SK-N-SH treated with all-trans-retinoic acid at 6 μM for 48 hours (cell line): Measurements from ENCODE around the gene SLC4A7.
A peak's percentile ranks its signal among the peaks of the same experiment; 100 is the strongest.

Experiments
- ATAC-seq: fragments of 200-7000 bp; cut with Tn5 transposase; 3 replicates; pipeline ENCODE4 v1.9.1; 2020; ENCODE audit warnings: mild to moderate bottlenecking, moderate library complexity
- ARNTL ChIP-seq: fragments of 450-650 bp; formaldehyde crosslinking; IDR thresholded peaks from 2 replicates; pipeline ENCODE4 v1.5.0; 2020; ENCODE audit warnings: low read depth, mild to moderate bottlenecking, moderate library complexity, borderline replicate concordance
- BACH2 ChIP-seq: fragments of 250-450 bp; sonication (Bioruptor Pico); IDR thresholded peaks from 2 replicates; pipeline ENCODE4 v1.9.0; 2021; ENCODE audit warnings: mild to moderate bottlenecking, borderline replicate concordance
- CREB5 ChIP-seq: fragments of 250-450 bp; sonication (Bioruptor Pico); IDR thresholded peaks from 2 replicates; pipeline ENCODE4 v1.5.1; 2020; ENCODE audit warnings: low read depth, mild to moderate bottlenecking, moderate library complexity
- CSDC2 ChIP-seq: fragments of 250-450 bp; sonication (Bioruptor Pico); IDR thresholded peaks from 2 replicates; pipeline ENCODE4 v1.5.0; 2020; ENCODE audit warnings: mild to moderate bottlenecking, moderate library complexity
- CSRNP3 ChIP-seq: fragments of 250-450 bp; sonication (Bioruptor Pico); IDR thresholded peaks from 2 replicates; pipeline ENCODE4 v1.5.1; 2021; ENCODE audit warnings: mild to moderate bottlenecking, moderate library complexity
- GLIS3 ChIP-seq: fragments of 250-450 bp; sonication (Bioruptor Pico); IDR thresholded peaks from 2 replicates; pipeline ENCODE4 v1.5.0; 2020; ENCODE audit warnings: mild to moderate bottlenecking, moderate library complexity
- ISL1 ChIP-seq: fragments of 250-450 bp; sonication (Bioruptor Pico); IDR thresholded peaks from 2 replicates; pipeline ENCODE4 v2.1.2; 2022; ENCODE audit warnings: mild to moderate bottlenecking, moderate library complexity
- OSR1 ChIP-seq: fragments of 250-450 bp; sonication (Bioruptor Pico); IDR thresholded peaks from 2 replicates; pipeline ENCODE4 v1.8.0; 2022; ENCODE audit warnings: moderate library complexity, mild to moderate bottlenecking, inconsistent platforms
- POU6F1 ChIP-seq: fragments of 250-450 bp; sonication (Bioruptor Pico); IDR thresholded peaks from 2 replicates; pipeline ENCODE4 v1.8.0; 2021; ENCODE audit warnings: low read depth, mild to moderate bottlenecking, moderate library complexity, borderline replicate concordance
- PPARA ChIP-seq: fragments of 250-450 bp; sonication (Bioruptor Pico); IDR thresholded peaks from 2 replicates; pipeline ENCODE4 v1.5.0; 2020; ENCODE audit warnings: mild to moderate bottlenecking, borderline replicate concordance
- RARB ChIP-seq: fragments of 250-450 bp; sonication (Bioruptor Pico); IDR thresholded peaks from 2 replicates; pipeline ENCODE4 v1.8.0; 2021; ENCODE audit warnings: mild to moderate bottlenecking, moderate library complexity
- TCF4 ChIP-seq: fragments of 250-450 bp; sonication (Bioruptor Pico); IDR thresholded peaks from 2 replicates; pipeline ENCODE4 v1.8.0; 2021; ENCODE audit warnings: mild to moderate bottlenecking, moderate library complexity, borderline replicate concordance
- TOX ChIP-seq: fragments of 250-450 bp; sonication (Bioruptor Pico); IDR thresholded peaks from 2 replicates; pipeline ENCODE4 v1.8.0; 2021; ENCODE audit warnings: mild to moderate bottlenecking, moderate library complexity, borderline replicate concordance
- TSHZ2 ChIP-seq: fragments of 250-450 bp; sonication (Bioruptor Pico); IDR thresholded peaks from 2 replicates; pipeline ENCODE4 v1.5.0; 2020; ENCODE audit warnings: mild to moderate bottlenecking, moderate library complexity
- ZC3H10 ChIP-seq: fragments of 250-450 bp; sonication (Bioruptor Pico); IDR thresholded peaks from 2 replicates; pipeline ENCODE4 v1.5.1; 2021; ENCODE audit warnings: mild to moderate bottlenecking, moderate library complexity
- ZFP3 ChIP-seq: fragments of 250-450 bp; sonication (Bioruptor Pico); IDR thresholded peaks from 2 replicates; pipeline ENCODE4 v1.5.0; 2020; ENCODE audit warnings: mild to moderate bottlenecking, moderate library complexity
- ZFP30 ChIP-seq: fragments of 450-650 bp; formaldehyde crosslinking; IDR thresholded peaks from 2 replicates; pipeline ENCODE4 v1.5.0; 2022; ENCODE audit warnings: mild to moderate bottlenecking, moderate library complexity
- ZNF565 ChIP-seq: fragments of 450-650 bp; formaldehyde crosslinking; conservative IDR thresholded peaks from 2 replicates; pipeline ENCODE4 v1.5.0; 2020; ENCODE audit warnings: low read depth, mild to moderate bottlenecking, moderate library complexity
- ZNF70 ChIP-seq: fragments of 450-650 bp; formaldehyde crosslinking; IDR thresholded peaks from 2 replicates; pipeline ENCODE4 v1.5.0; 2020; ENCODE audit warnings: mild to moderate bottlenecking, moderate library complexity

Gene SLC4A7

GRCh38 chr3:27528791-27529190, 44.6 kb upstream of the SLC4A7 start (continued):
- no peak for TF ChIP-seq ZFP3

GRCh38 chr3:27526614-27527315, 42.6 kb upstream of the SLC4A7 start:
- no peak for ATAC-seq
- TF ChIP-seq ISL1 (CRISPR knock-in tag): no peak
- TF ChIP-seq ZFP30 (CRISPR knock-in tag): no peak
- no peak for TF ChIP-seq ARNTL
- TF ChIP-seq ZFP3: no peak
- TF ChIP-seq CSDC2: no peak
- TF ChIP-seq RARB (CRISPR knock-in tag): no peak
- no peak for TF ChIP-seq CSRNP3
- no peak for TF ChIP-seq TCF4 (CRISPR knock-in tag)
- no peak for TF ChIP-seq OSR1 (CRISPR knock-in tag)
- TF ChIP-seq ZNF70 (CRISPR knock-in tag): no peak
- TF ChIP-seq PPARA (CRISPR knock-in tag): no peak
- TF ChIP-seq, all 23 proteins: peak for 0

GRCh38 chr3:27521872-27522265, 37.7 kb upstream of the SLC4A7 start:
- no peak for TF ChIP-seq ISL1 (CRISPR knock-in tag)
- TF ChIP-seq BACH2: no peak
- TF ChIP-seq CSDC2: no peak
- no peak for TF ChIP-seq ZC3H10 (CRISPR knock-in tag)
- TF ChIP-seq RARB (CRISPR knock-in tag): no peak
- no peak for TF ChIP-seq ZFP30 (CRISPR knock-in tag)
- no peak for TF ChIP-seq GLIS3 (CRISPR knock-in tag)
- no peak for TF ChIP-seq CREB5 (CRISPR knock-in tag)
- TF ChIP-seq OSR1 (CRISPR knock-in tag): no peak
- no peak for TF ChIP-seq PPARA (CRISPR knock-in tag)
- no peak for TF ChIP-seq ARNTL
- TF ChIP-seq, all 23 proteins: peak for 0
- ATAC-seq: no peak

GRCh38 chr3:27521179-27521871, 37.1 kb upstream of the SLC4A7 start:
- peak; percentile 29; the same call in 1 of the 2 replicates for TF ChIP-seq ISL1 (CRISPR knock-in tag)
- no peak for TF ChIP-seq ZFP30 (CRISPR knock-in tag)
- TF ChIP-seq, all 23 proteins: peak for 1
- peak; percentile 56 for ATAC-seq

GRCh38 chr3:27511724-27512422, 27.7 kb upstream of the SLC4A7 start:
- no peak for ATAC-seq
- TF ChIP-seq ARNTL (no peak), POU6F1 (no peak), RARB (CRISPR knock-in tag) (no peak), TSHZ2 (CRISPR knock-in tag) (no peak), ISL1 (CRISPR knock-in tag) (no peak), ZFP3 (no peak), ZNF565 (CRISPR knock-in tag) (no peak), TOX (CRISPR knock-in tag) (no peak)
